ENCODE measurements around the gene PDE7B.

The PDE7B gene

GRCh38 chr6:136236466-136237293, 385.2 kb downstream of the PDE7B start:
- TF ChIP-seq, protein P1, sequence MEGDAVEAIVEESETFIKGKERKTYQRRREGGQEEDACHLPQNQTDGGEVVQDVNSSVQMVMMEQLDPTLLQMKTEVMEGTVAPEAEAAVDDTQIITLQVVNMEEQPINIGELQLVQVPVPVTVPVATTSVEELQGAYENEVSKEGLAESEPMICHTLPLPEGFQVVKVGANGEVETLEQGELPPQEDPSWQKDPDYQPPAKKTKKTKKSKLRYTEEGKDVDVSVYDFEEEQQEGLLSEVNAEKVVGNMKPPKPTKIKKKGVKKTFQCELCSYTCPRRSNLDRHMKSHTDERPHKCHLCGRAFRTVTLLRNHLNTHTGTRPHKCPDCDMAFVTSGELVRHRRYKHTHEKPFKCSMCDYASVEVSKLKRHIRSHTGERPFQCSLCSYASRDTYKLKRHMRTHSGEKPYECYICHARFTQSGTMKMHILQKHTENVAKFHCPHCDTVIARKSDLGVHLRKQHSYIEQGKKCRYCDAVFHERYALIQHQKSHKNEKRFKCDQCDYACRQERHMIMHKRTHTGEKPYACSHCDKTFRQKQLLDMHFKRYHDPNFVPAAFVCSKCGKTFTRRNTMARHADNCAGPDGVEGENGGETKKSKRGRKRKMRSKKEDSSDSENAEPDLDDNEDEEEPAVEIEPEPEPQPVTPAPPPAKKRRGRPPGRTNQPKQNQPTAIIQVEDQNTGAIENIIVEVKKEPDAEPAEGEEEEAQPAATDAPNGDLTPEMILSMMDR (IDR thresholded peaks at IDR 0.05; ENCODE audit: borderline replicate concordance, insufficient read depth, low read depth, low read length), result no peak
- H3K4me3 ChIP-seq (ENCODE audit: low read depth, low read length), result no peak overlapping the region

GRCh38 chr6:136244061-136244616, 392.6 kb downstream of the PDE7B start:
- H3K4me3 ChIP-seq (ENCODE audit: low read depth, low read length), result no peak overlapping the region
- TF ChIP-seq, protein P1 (IDR thresholded peaks at IDR 0.05; ENCODE audit: borderline replicate concordance, insufficient read depth, low read depth, low read length), result no peak

All from GM12875 (cell line).